Esophagus muscularis mucosa (tissue), 4 donors: ENCODE measurements around the gene NPC1.

Experiments
- EP300 ChIP-seq: sonication (generic); formaldehyde crosslinking; IDR thresholded peaks from one replicate; pipeline ENCODE4 v1.6.1; 2017; ENCODE audit warnings: antibody characterized with exemption
- POLR2A ChIP-seq: fragments of 450-650 bp; IDR thresholded peaks from one replicate; pipeline ENCODE4 v1.6.1; 2017; ENCODE audit warnings: antibody characterized with exemption, moderate library complexity, mild to moderate bottlenecking, low read depth
- TF ChIP-seq, protein P1 (sequence below), 3 experiments: fragments of 200-600 bp in 2 of 3; fragments of 450-650 bp in 1 of 3; sonication (generic) in 2 of 3; IDR thresholded peaks; one replicate each; pipeline ENCODE4 v1.5.1; 2017 to 2019; ENCODE audit warnings: antibody characterized with exemption in 3 of 3, mild to moderate bottlenecking in 2 of 3, moderate library complexity in 1 of 3

DNA sequence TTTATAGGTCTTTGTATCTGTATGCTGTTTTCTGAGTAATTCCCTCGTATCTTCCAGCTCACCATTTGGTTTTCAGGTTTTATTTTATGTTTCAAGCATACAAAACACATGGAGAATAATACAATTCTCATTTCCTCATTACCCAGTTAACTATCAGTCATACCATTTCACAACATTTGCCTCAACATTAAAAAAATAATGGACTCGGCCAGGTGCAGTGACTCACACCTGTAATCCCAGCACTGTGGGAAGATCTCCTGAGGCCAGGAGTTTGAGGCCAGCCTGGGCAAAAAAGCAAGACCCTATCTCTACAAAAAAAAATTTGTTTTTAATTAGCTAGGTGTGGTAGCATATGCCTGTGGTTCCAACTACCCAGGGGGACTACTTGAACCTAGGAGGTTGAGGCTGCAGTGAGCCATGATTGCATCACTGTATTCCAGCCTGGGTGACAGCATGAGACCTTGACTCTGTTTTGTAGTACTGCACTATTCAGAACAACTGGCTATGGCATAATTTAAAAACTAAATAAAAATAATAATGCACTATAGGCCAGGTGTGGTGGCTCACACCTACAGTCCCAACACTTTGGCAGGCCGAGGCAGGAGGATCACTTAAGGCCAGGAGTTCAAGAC, 20.3 kb downstream of the NPC1 start:
- TF ChIP-seq, protein P1, sequence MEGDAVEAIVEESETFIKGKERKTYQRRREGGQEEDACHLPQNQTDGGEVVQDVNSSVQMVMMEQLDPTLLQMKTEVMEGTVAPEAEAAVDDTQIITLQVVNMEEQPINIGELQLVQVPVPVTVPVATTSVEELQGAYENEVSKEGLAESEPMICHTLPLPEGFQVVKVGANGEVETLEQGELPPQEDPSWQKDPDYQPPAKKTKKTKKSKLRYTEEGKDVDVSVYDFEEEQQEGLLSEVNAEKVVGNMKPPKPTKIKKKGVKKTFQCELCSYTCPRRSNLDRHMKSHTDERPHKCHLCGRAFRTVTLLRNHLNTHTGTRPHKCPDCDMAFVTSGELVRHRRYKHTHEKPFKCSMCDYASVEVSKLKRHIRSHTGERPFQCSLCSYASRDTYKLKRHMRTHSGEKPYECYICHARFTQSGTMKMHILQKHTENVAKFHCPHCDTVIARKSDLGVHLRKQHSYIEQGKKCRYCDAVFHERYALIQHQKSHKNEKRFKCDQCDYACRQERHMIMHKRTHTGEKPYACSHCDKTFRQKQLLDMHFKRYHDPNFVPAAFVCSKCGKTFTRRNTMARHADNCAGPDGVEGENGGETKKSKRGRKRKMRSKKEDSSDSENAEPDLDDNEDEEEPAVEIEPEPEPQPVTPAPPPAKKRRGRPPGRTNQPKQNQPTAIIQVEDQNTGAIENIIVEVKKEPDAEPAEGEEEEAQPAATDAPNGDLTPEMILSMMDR (IDR thresholded peaks at IDR 0.05), result no peak
- TF ChIP-seq EP300 (no peak), POLR2A (no peak)
